IgD-negative memory B cell (primary cell): ENCODE measurements around the gene RRP8. TPM values are rescaled to one million over a fixed set of nuclear protein-coding genes. Genes with fewer than 3 reads are reported as not detected.

Source experiments
- H3K27ac Mint-ChIP-seq, 3 donors: one replicate each; pipeline ENCODE4 v1.8.0; 2020 to 2022; ENCODE audit warnings: mild to moderate bottlenecking in 3 of 3, mixed read lengths in 3 of 3, moderate library complexity in 1 of 3
- H3K27me3 Mint-ChIP-seq: one replicate; pipeline ENCODE4 v1.8.0; 2021; ENCODE audit warnings: mixed read lengths
- H3K36me3 Mint-ChIP-seq: one replicate; pipeline ENCODE4 v1.8.0; 2020; ENCODE audit warnings: mild to moderate bottlenecking, mixed read lengths
- H3K4me1 Mint-ChIP-seq, 3 donors: one replicate each; pipeline ENCODE4 v1.8.0; 2020 to 2022; ENCODE audit warnings: mixed read lengths in 3 of 3, mild to moderate bottlenecking in 1 of 3
- H3K4me3 Mint-ChIP-seq, 4 donors: one replicate each; pipeline ENCODE4 v1.8.0; 2020 to 2022; ENCODE audit warnings: mild to moderate bottlenecking in 4 of 4, mixed read lengths in 4 of 4, moderate library complexity in 3 of 4
- H3K9me3 Mint-ChIP-seq, 3 donors: one replicate each; pipeline ENCODE4 v1.8.0; 2020 to 2021; ENCODE audit warnings: mixed read lengths in 3 of 3, mild to moderate bottlenecking in 1 of 3
- polyA plus RNA-seq: library from polyadenylated mRNA; unstranded; fragments of 300-500 nt; fragmentation: Illumina TruSeq; gene quantifications from one replicate; pipeline ENCODE4 v1.2.3, GENCODE V29; 2021

Gene RRP8
- polyA plus RNA-seq, 1 donor from 2014 or later, result 26.6 TPM

DNA sequence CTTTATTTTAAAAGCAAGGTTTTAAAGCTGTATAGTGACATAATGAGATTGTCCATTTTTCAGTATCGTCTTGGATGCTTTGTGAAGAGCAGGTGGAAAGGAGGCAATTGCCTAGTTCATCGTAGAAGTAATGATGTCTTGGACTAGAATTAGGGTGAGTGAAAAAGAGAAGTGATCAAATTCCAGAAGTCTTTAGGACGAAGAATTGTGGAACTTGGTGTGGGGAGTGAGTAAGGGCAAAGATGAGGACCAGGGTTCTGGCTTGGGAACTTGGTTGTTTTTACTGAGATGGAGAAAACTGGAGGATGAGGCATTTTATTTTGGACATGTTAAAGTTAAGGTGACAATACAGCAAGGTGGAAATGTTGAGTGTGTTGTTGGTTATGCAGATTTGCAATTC is 1.4 kb upstream of the RRP8 start:
- H3K4me1 Mint-ChIP-seq, result peaks cover 14 to 25% (median 16%) of the 10 kb centered on the region in 3 donors

GRCh38 chr11:6604081-6604626 is 738 bp upstream of the RRP8 start:
- Mint-ChIP-seq H3K27me3 (no peaks in the 10 kb centered on the region), H3K36me3 (peaks cover 2% of the 10 kb centered on the region), H3K9me3 (no peaks in the 10 kb centered on the region), H3K4me3 (no peak overlapping the region), H3K4me1 (peaks cover 15 to 25% (median 19%) of the 10 kb centered on the region in 3 donors), H3K27ac (no peak overlapping the region)

More for the DNA sequence above, 1.4 kb upstream of the RRP8 start:
- Mint-ChIP-seq H3K4me3 (no peak overlapping the region), H3K27me3 (no peaks in the 10 kb centered on the region), H3K36me3 (peaks cover 2% of the 10 kb centered on the region), H3K9me3 (no peaks in the 10 kb centered on the region), H3K27ac (no peak overlapping the region)

- H3K4me1 Mint-ChIP-seq, result peaks cover 14 to 24% (median 19%) of the 10 kb centered on the region in 3 donors
- peak overlapping the region in 1 of 4 donors; percentile 49 for H3K4me3 Mint-ChIP-seq
- peak overlapping the region in 1 of 3 donors; percentile 28 for H3K27ac Mint-ChIP-seq
- H3K27me3 Mint-ChIP-seq, result no peaks in the 10 kb centered on the region
- peaks cover 1% of the 10 kb centered on the region for H3K36me3 Mint-ChIP-seq
- H3K9me3 Mint-ChIP-seq, result no peaks in the 10 kb centered on the region
These were observed 1.1 kb downstream of the RRP8 start for GRCh38 chr11:6602096-6602940.

DNA sequence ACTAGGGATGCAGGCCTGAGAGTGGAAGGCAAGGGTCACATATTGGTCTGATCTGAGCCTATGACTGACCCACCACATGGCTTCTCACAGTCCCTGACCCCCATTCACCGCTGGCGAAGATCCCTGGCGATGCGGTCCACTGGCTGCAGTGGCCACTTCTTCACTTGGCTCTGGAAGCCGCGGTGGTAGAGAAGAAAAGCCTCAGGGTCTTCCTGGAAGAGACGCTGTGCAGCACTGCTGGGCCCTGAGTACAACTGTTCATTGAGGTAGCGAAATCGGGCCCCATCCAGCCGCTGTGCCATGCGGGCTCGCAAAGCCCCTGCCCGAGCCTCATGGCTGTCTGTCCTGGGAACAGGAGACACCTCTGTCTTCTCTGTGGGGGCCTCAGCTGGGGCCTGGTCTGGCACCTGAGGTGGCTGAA is 2.4 kb downstream of the RRP8 start:
- no peaks in the 10 kb centered on the region for H3K27me3 Mint-ChIP-seq
- H3K36me3 Mint-ChIP-seq, result peaks cover 4% of the 10 kb centered on the region
- H3K4me1 Mint-ChIP-seq, result peaks cover 5 to 14% (median 11%) of the 10 kb centered on the region in 3 donors
- no peak overlapping the region for H3K27ac Mint-ChIP-seq
- H3K9me3 Mint-ChIP-seq, result no peaks in the 10 kb centered on the region
- no peak overlapping the region for H3K4me3 Mint-ChIP-seq

DNA sequence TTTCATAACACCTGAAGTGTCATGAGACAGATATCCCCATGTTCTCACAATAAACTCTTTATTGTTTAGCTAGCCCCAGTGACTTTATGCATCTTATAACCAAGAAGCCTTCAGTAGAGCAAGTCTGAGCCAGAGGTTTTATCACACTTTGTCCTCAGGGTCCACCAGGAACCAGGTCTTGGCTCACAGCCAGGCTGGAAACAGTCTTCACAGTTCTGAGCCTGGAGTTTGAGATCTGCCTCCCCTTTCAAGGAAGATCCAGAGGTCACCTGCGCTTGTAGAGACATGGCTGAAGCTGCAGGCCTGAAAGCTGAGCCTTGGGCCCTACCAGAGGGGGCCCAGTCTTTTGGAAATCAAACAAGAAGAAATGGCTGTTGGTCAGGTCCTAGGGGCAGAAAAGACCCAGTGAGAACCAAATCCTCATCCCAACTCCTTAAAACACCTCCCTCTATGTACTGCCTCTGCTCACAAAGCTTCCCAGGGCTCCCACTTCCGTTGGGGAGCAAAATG is 3.5 kb downstream of the RRP8 start:
- Mint-ChIP-seq H3K4me1 (peaks cover 3 to 12% (median 8%) of the 10 kb centered on the region in 3 donors), H3K36me3 (peaks cover 4% of the 10 kb centered on the region)

DNA sequence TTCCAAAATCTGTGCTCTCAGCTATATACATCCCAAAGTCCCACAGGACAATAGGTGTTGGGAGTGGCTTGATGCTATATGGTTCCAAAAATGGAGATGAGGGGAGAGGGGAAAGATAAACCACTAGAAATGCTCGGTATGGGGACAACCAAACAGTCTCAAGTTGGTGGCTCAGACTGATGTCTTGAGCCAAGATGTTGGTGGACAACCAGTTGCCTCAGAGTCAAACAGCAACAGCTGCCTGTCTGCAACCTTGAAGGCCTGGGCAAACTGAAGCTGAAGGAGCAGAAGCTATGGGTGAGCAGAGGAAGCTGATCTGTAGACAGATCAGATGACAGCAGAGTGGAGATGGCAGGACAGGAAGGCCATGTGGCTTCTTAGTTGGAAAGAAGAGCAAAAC is 4.0 kb downstream of the RRP8 start:
- no peaks in the 10 kb centered on the region for H3K9me3 Mint-ChIP-seq
- H3K4me3 Mint-ChIP-seq, result peak overlapping the region in 1 of 4 donors; percentile 51
- H3K27me3 Mint-ChIP-seq, result no peaks in the 10 kb centered on the region
- peaks cover 6 to 12% (median 8%) of the 10 kb centered on the region in 3 donors for H3K4me1 Mint-ChIP-seq
- H3K36me3 Mint-ChIP-seq, result peaks cover 5% of the 10 kb centered on the region
- no peak overlapping the region for H3K27ac Mint-ChIP-seq

More for the DNA sequence above, 3.5 kb downstream of the RRP8 start:
- Mint-ChIP-seq H3K27ac (no peak overlapping the region), H3K9me3 (no peaks in the 10 kb centered on the region), H3K27me3 (no peaks in the 10 kb centered on the region), H3K4me3 (peak overlapping the region in 1 of 4 donors; percentile 51)

DNA sequence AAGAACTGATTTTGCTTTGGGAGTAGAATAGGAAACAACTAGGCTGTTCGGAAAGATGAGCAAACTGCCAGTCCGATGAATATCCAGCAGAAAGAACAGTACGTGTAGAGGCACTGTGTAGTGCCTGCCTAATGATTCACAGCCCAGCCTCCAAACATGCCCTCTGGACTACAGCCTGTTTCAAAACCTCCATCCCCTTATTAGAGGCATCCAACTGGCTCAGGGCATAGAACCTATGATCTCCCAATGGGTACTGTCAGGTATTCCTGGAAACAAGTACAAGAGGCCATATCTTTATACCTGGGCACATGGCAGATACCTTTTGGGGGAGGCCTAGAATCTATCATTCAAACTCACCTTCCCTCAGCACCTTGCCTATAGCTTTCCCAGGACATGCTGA is 4.9 kb downstream of the RRP8 start:
- Mint-ChIP-seq H3K4me3 (peak overlapping the region in 1 of 4 donors; percentile 51), H3K9me3 (no peaks in the 10 kb centered on the region), H3K4me1 (peaks cover 6 to 12% (median 8%) of the 10 kb centered on the region in 3 donors), H3K27me3 (no peaks in the 10 kb centered on the region), H3K27ac (no peak overlapping the region), H3K36me3 (peaks cover 9% of the 10 kb centered on the region)

GRCh38 chr11:6596239-6596877 is 7.1 kb downstream of the RRP8 start:
- no peaks in the 10 kb centered on the region for H3K27me3 Mint-ChIP-seq
- H3K4me3 Mint-ChIP-seq, result peak overlapping the region in 1 of 4 donors; percentile 44
- H3K27ac Mint-ChIP-seq, result no peak overlapping the region
- peaks cover 12% of the 10 kb centered on the region for H3K36me3 Mint-ChIP-seq
- peaks cover 6 to 8% (median 7%) of the 10 kb centered on the region in 3 donors for H3K4me1 Mint-ChIP-seq
- H3K9me3 Mint-ChIP-seq, result no peaks in the 10 kb centered on the region

- H3K9me3 Mint-ChIP-seq, result no peaks in the 10 kb centered on the region
- H3K27ac Mint-ChIP-seq, result no peak overlapping the region
- H3K4me1 Mint-ChIP-seq, result peaks cover 5 to 6% (median 6%) of the 10 kb centered on the region in 3 donors
- no peaks in the 10 kb centered on the region for H3K27me3 Mint-ChIP-seq
- no peak overlapping the region for H3K4me3 Mint-ChIP-seq
- H3K36me3 Mint-ChIP-seq, result peaks cover 15% of the 10 kb centered on the region
These were observed 9.2 kb downstream of the RRP8 start for GRCh38 chr11:6594142-6594768.

DNA sequence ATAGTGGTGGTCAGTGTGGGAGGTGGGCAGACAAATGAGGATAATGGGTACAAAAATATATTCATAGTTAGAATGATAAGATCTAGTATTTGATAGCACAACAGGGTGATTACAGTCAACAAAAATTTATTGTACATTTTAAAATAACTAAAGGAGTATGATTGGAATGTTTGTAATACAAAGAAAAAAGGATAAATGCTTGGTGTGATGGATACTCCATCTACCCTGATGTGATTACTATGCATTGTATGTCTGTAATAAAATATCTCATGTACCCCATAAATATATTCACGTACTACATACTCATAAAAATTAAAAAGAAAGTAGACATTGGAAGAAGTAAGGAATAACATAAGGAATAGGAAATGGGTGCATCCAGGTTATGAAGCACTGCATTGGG is 15.4 kb downstream of the RRP8 start:
- Mint-ChIP-seq H3K27ac (no peak overlapping the region), H3K9me3 (peaks cover 2 to 16% (median 7%) of the 10 kb centered on the region in 3 donors), H3K27me3 (no peaks in the 10 kb centered on the region)

GRCh38 chr11:6587360-6587953 is 16.0 kb downstream of the RRP8 start:
- H3K4me3 Mint-ChIP-seq, result no peak overlapping the region
- no peaks in the 10 kb centered on the region for H3K27me3 Mint-ChIP-seq
- no peak overlapping the region for H3K27ac Mint-ChIP-seq
- H3K36me3 Mint-ChIP-seq, result peaks cover 7% of the 10 kb centered on the region
- H3K9me3 Mint-ChIP-seq, result peaks cover 2 to 20% (median 7%) of the 10 kb centered on the region in 3 donors
- H3K4me1 Mint-ChIP-seq, result peaks cover 0 to 5% (median 0%) of the 10 kb centered on the region in 3 donors

More for the DNA sequence above, 15.4 kb downstream of the RRP8 start:
- Mint-ChIP-seq H3K4me1 (peaks cover 0 to 4% (median 0%) of the 10 kb centered on the region in 3 donors), H3K4me3 (no peak overlapping the region), H3K36me3 (peaks cover 7% of the 10 kb centered on the region)

- Mint-ChIP-seq H3K27me3 (no peaks in the 10 kb centered on the region), H3K4me1 (peaks cover 0 to 2% (median 0%) of the 10 kb centered on the region in 3 donors), H3K36me3 (peaks cover 7% of the 10 kb centered on the region), H3K4me3 (no peak overlapping the region), H3K9me3 (peaks cover 2 to 20% (median 7%) of the 10 kb centered on the region in 3 donors), H3K27ac (peak overlapping the region in 1 of 3 donors; percentile 15)
These were observed 16.7 kb downstream of the RRP8 start for GRCh38 chr11:6586434-6587359.

DNA sequence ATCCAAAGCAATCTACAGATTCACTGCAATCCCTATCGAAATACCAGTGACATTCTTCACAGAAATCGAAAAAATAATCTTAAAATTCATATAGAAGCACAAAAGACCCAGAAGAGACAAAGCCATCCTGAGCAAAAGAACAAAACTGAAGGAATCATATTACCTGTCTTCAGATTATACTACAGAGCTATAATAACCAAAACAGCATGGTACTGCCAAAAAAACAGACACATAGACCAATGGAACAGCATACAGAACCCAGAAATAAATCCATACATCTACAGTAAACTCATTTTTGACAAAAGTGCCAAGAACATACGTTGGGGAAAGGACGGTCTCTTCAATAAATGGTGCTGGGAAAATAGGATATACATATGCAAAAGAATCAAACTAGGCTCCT is 18.9 kb downstream of the RRP8 start:
- Mint-ChIP-seq H3K4me3 (no peak overlapping the region), H3K27ac (no peak overlapping the region), H3K27me3 (no peaks in the 10 kb centered on the region), H3K36me3 (peaks cover 5% of the 10 kb centered on the region), H3K4me1 (peaks cover 0 to 2% (median 0%) of the 10 kb centered on the region in 3 donors), H3K9me3 (peaks cover 2 to 20% (median 7%) of the 10 kb centered on the region in 3 donors)
